SHP77 treated with DMSO at 0.1 percent for 48 hours (cell line): Measurements from ENCODE around the gene CELF4.

Experiments
- DNase-seq: peaks from one replicate; lab custom pipeline; 2025; lab: John Stamatoyannopoulos, UW

CELF4 gene

GRCh38 chr18:37346048-37346447, 219.6 kb downstream of the CELF4 start:
- DNase-seq, result no peak

GRCh38 chr18:37343542-37343851, 222.1 kb downstream of the CELF4 start:
- DNase-seq, result no peak

GRCh38 chr18:37341473-37342086, 224.0 kb downstream of the CELF4 start:
- no peak for DNase-seq

GRCh38 chr18:37341016-37341415, 224.6 kb downstream of the CELF4 start:
- DNase-seq, result no peak

GRCh38 chr18:37339701-37340215, 225.8 kb downstream of the CELF4 start:
- no peak for DNase-seq

GRCh38 chr18:37336568-37337285, 228.9 kb downstream of the CELF4 start:
- DNase-seq, result no peak

- DNase-seq, result no peak
These were observed 230.2 kb downstream of the CELF4 start for GRCh38 chr18:37335409-37335736.

- DNase-seq, result no peak
These were observed 230.8 kb downstream of the CELF4 start for GRCh38 chr18:37334631-37335408.

- no peak for DNase-seq
These were observed 232.8 kb downstream of the CELF4 start for GRCh38 chr18:37332628-37333420.

- no peak for DNase-seq
These were observed 233.4 kb downstream of the CELF4 start for GRCh38 chr18:37332219-37332618.

- no peak for DNase-seq
These were observed 235.4 kb downstream of the CELF4 start for GRCh38 chr18:37330173-37330572.

- no peak for DNase-seq
These were observed 236.5 kb downstream of the CELF4 start for GRCh38 chr18:37328946-37329719.

- no peak for DNase-seq
These were observed 238.5 kb downstream of the CELF4 start for GRCh38 chr18:37327063-37327577.

GRCh38 chr18:37322492-37323035, 243.0 kb downstream of the CELF4 start:
- no peak for DNase-seq

GRCh38 chr18:37321582-37322491, 243.8 kb downstream of the CELF4 start:
- no peak for DNase-seq

- no peak for DNase-seq
These were observed 245.3 kb downstream of the CELF4 start for GRCh38 chr18:37320317-37320716.

- no peak for DNase-seq
These were observed 246.9 kb downstream of the CELF4 start for GRCh38 chr18:37318360-37319355.

GRCh38 chr18:37317486-37317885, 248.1 kb downstream of the CELF4 start:
- no peak for DNase-seq

GRCh38 chr18:37316468-37316867, 249.1 kb downstream of the CELF4 start:
- DNase-seq, result no peak
